Astrocyte of the spinal cord (primary cell): ENCODE measurements around the gene CREB1.

Experiments used
- DNase-seq: peaks from one replicate; pipeline ENCODE4 v3.0.0; 2011; ENCODE audit warnings: low read depth, low spot score
- H3K4me3 ChIP-seq: 2 replicates; pipeline ENCODE4 v1.5.1; 2011; ENCODE audit warnings: low read depth, mild to moderate bottlenecking, low read length, moderate library complexity
- in situ Hi-C: cut with HindIII; loops from 2 replicates; pipeline ENCODE4 v1.10.0; 2017; ENCODE audit warnings: low sequenced_read_pairs
- TF ChIP-seq, protein P1 (sequence below): IDR thresholded peaks from 2 replicates; pipeline ENCODE4 v1.5.1; 2012; ENCODE audit warnings: low read depth, mild to moderate bottlenecking, low read length, inconsistent platforms

Gene CREB1

DNA sequence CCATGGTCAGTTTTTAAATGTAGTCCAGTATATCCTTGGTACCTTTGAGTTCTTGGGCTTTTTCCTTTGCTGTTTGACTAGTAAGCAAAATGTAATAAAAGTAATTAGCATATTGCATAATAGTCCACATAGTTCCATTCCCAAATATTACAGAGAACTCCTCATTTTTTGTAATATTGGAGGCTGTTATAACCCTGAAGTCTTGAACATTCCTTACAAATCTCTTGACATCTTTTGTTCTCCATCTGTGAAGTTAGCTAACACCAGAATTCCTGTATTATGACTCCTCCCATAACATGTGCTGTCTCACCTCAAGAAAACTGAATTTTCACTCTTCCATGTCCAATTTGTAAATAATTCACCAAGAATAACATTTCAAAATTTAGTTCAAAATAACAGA is 17.1 kb downstream of the CREB1 start:
- H3K4me3 ChIP-seq = no peak overlapping the region
- TF ChIP-seq, protein P1, sequence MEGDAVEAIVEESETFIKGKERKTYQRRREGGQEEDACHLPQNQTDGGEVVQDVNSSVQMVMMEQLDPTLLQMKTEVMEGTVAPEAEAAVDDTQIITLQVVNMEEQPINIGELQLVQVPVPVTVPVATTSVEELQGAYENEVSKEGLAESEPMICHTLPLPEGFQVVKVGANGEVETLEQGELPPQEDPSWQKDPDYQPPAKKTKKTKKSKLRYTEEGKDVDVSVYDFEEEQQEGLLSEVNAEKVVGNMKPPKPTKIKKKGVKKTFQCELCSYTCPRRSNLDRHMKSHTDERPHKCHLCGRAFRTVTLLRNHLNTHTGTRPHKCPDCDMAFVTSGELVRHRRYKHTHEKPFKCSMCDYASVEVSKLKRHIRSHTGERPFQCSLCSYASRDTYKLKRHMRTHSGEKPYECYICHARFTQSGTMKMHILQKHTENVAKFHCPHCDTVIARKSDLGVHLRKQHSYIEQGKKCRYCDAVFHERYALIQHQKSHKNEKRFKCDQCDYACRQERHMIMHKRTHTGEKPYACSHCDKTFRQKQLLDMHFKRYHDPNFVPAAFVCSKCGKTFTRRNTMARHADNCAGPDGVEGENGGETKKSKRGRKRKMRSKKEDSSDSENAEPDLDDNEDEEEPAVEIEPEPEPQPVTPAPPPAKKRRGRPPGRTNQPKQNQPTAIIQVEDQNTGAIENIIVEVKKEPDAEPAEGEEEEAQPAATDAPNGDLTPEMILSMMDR = no peak
- DNase-seq = no peak
- in situ Hi-C loops = no loop called here

DNA sequence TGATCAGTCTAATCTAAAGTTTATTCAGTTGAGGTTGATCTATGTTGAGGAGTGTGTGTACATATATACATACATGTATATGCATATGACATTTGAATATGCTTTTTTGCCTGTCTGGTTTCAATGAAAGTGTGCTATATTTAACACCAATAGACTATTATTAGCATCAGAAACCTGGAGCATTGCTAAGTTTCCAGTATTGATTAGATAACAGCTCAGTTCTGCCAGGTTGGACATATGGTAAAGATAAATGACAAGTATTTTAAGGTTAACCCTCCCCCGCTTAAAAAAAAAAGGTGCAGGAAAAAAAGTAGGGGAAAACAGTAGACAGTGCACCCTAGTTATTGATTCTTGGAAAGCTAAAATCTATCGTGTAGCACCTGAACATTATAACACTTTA is 19.4 kb downstream of the CREB1 start:
- in situ Hi-C loops = no loop called here
- TF ChIP-seq, protein P1 = no peak
- DNase-seq = no peak
- H3K4me3 ChIP-seq = no peak overlapping the region

DNA sequence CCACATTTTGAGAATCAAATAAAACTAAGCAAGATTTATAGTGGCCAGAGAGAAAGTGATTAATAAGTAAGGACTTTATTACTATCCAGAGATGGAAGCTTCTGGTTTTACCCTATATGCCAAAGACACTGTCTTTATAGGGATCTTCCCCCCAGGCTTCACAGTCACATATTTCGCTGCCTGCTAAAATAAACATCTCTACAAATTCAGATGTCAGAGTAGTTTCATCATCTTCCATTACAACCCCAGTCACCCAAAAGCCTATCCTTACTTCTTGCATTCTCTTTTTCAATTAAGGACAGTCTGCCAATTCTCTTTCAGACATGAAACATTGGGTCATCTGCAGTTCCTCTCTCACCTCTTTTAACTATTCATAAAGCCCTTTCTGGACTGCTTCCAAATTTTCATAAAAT is 28.3 kb downstream of the CREB1 start:
- peak; percentile 72 for DNase-seq
- in situ Hi-C loops = no loop called here
- TF ChIP-seq, protein P1 = no peak
- no peak overlapping the region for H3K4me3 ChIP-seq

DNA sequence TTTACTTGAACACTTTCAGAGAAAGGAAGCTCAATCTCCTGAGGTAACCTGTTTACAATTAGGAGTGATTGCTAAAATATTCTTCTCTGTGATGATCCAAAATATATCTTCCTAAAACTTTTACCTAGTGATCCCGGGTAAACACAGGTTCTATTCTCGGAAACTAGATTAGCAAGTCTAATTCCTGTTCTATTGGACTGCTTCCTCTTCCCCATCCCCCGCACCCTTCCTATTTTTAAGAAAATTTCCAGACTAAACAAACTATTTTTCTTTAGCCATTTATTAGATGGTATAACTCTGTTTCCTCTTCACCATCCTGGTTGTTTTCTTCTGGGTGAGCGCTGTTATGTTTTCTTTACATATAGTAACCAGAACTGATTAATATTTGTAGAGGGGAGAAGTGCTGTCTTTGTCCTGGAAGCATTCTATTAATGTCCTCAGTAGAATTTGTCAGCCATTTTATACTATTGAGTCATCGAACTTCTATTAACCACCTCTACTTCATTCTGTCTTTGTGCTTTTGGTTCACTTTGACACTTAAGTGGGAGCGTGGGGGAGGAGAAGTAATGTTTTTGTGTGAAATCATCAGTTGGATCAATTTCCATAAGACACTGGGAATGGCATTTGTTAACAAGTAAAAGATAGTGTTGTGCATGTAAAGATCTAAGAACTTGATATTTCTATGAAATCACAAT is 31.8 kb downstream of the CREB1 start:
- H3K4me3 ChIP-seq = no peak overlapping the region
- TF ChIP-seq, protein P1 = no peak
- in situ Hi-C loops = no loop called here
- peak; percentile 22 for DNase-seq

DNA sequence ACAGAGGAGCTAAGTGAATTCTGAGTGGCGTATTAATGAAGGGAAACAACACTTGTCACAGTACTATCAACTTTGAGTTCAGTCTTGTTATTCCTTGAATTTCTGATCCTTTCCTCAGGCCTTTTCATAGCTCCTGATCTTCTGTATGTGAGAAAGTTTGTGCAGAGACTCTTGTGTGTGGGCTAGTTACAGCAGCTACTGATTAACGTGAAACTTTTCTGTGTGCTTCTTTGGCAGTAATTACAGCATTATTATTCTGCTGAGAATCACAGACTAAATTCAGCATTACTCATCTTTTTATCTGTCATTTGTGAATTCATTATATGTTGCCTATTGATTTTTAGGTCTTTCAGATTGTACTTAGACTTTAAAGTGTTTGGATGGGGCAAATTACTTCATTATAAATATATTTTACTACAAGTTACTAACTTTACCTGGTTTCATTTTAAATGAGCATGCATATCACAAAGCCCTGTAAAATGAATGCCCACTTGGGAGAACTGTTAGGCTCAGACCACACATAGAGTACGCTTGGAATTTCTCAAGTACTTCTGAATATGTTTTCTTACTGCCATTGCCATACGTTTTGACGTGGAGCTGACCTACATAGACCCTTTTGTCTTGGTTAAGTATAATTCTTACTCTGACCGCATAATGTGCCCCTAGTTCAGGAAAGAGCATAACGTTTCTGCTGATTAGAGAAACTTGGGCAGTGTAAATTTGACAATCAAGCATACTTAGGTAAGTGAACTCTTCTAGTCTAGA is 36.2 kb downstream of the CREB1 start:
- in situ Hi-C loops = no loop called here
- DNase-seq = no peak
- no peak overlapping the region for H3K4me3 ChIP-seq
- TF ChIP-seq, protein P1 = no peak

DNA sequence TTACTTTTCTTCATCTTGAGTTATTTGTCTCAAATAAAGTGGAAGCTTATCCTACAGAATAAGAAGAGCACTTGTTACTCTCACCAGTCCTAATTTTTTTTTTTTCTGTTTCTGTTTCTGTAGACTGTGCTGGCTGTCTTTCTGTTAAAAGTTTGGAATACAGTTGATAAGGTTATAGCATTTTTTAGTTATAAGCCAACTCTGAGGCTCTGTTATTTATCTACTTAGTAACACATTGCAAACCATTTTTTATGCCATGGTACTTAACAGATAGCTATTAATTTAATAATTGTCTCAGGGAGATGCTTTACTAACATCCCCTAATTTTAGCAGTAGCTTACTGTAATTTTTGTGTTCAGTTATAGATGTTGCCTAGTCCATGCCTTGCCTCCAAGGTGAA is 37.9 kb downstream of the CREB1 start:
- no peak for DNase-seq
- TF ChIP-seq, protein P1 = no peak
- in situ Hi-C loops = no loop called here

More for the DNA sequence above, 37.9 kb downstream of the CREB1 start:
- no peak overlapping the region for H3K4me3 ChIP-seq
